Gastrocnemius medialis (tissue), 4 donors: ENCODE results near the gene PTTG1IP.

Source experiments
- CTCF ChIP-seq, 5 experiments: fragments of 450-650 bp in 3 of 5; fragments of 200-600 bp in 2 of 5; sonication (generic) in 2 of 5; IDR thresholded peaks in 4 of 5; conservative IDR thresholded peaks in 1 of 5; 1 replicate in 4 of 5; 2 replicates in 1 of 5; pipeline ENCODE4 v1.5.1; 2016 to 2019; ENCODE audit warnings: antibody characterized with exemption in 5 of 5, mild to moderate bottlenecking in 3 of 5, moderate library complexity in 3 of 5
- POLR2A ChIP-seq, 2 donors: fragments of 450-650 bp; IDR thresholded peaks; one replicate each; pipeline ENCODE4 v1.6.1; 2017; ENCODE audit warnings: antibody characterized with exemption in 2 of 2, mild to moderate bottlenecking in 2 of 2, moderate library complexity in 2 of 2

GRCh38 chr21:44819283-44820243, 53.9 kb downstream of the PTTG1IP start:
- TF ChIP-seq CTCF (IDR thresholded peaks at IDR 0.05 in 4 of 5, conservative IDR thresholded peaks at IDR 0.05 in 1 of 5): no peak
- no peak for TF ChIP-seq POLR2A (IDR thresholded peaks at IDR 0.05)
